ENCODE data around the gene ENTPD8.
"Not testable (repeated sequence)": the region's sequence is repeated elsewhere in the genome, so short reads cannot be mapped to it uniquely, and the experiment has no call there.

Gene ENTPD8

DNA sequence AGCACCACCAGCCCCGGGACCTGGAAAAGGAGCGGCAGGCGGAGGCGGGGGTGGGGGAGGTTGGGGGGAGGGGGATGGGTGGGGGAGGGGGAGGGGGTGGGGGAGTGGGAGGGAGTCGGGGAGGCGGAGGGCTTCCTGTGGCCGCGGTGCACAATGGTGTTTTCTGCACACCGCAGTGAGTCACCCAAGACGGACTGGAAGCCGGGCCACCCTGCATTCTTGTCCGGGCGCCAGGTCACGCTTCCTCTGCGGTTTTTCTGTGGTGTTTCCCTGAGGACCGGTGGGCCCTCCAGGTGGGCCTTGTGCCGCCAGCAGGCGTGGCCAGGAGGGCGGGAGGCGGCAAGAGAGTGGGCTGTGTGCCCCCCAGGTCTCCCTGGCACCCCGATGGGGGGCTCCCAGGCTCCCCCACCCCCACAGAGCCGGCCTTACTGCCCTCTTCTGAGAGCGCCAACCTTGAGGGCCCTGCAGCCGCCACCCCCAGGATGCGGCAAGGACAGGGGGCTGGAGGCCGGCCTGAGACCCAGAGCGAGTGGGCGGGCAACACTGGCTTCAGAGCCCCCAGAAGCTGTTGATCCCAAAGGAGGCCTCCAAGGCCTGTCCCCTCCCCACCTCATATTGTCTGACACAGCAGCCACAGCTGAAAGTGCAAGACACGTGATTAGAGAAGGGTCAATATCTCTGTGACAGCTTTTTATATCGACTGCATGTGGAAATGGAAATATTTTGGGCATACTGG is 29.3 kb downstream of the ENTPD8 start:
- no peak overlapping the region for H3K4me3 ChIP-seq (ENCODE audit: low read depth, low read length)

- no peak overlapping the region for H3K4me3 ChIP-seq (ENCODE audit: low read depth, low read length)
Observed at GRCh38 chr9:137411260-137411644, 29.9 kb downstream of the ENTPD8 start.

- H3K4me3 ChIP-seq (ENCODE audit: low read depth, low read length) = no peak overlapping the region
Observed at GRCh38 chr9:137410891-137411249, 30.3 kb downstream of the ENTPD8 start.

GRCh38 chr9:137410236-137410890 is 30.8 kb downstream of the ENTPD8 start:
- H3K4me3 ChIP-seq (ENCODE audit: low read depth, low read length) = not testable (repeated sequence)

GRCh38 chr9:137409515-137409914 is 31.6 kb downstream of the ENTPD8 start:
- no peak overlapping the region for H3K4me3 ChIP-seq (ENCODE audit: low read depth, low read length)

- no peak overlapping the region for H3K4me3 ChIP-seq (ENCODE audit: low read depth, low read length)
Observed at GRCh38 chr9:137408651-137409405, 32.3 kb downstream of the ENTPD8 start.

DNA sequence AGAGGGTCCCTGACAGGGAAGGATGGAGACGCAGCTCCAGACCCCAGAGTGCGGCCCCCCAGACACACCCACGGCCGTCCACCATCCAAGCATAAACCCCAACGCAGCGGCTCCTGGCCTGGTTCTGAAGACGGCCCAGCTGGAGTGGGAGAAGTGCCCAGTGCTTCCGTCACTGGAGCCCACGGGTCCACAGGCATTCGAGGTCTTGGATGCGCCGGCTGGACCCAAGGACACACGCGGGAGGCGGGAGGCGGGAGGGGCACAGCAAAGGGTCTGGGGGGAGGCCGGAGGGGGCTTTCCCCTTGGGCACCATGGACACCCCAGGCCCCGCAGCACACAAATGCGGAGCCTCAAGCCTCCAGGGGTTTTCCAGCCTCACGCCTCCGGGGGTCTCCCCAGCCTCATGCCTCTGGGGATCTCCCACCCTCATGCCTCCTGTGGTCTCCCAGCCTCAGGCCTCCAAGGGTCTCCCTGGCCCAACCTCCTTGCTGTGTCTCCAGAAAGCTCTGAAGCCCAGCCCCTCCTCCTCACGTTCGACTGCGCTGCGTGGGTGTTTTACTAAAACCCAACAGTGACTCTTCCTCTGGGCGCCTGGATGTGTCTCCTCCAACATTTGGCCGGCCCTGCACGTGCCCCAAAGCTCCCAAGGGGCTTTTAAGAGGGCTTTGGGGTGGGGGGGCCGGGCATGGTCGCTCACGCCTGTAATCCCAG is 33.4 kb downstream of the ENTPD8 start:
- H3K4me3 ChIP-seq (ENCODE audit: low read depth, low read length) = no peak overlapping the region

- no peak overlapping the region for H3K4me3 ChIP-seq (ENCODE audit: low read depth, low read length)
Observed at GRCh38 chr9:137406876-137407589, 34.1 kb downstream of the ENTPD8 start.

- H3K4me3 ChIP-seq (ENCODE audit: low read depth, low read length) = no peak overlapping the region
Observed at GRCh38 chr9:137406085-137406760, 34.9 kb downstream of the ENTPD8 start.

DNA sequence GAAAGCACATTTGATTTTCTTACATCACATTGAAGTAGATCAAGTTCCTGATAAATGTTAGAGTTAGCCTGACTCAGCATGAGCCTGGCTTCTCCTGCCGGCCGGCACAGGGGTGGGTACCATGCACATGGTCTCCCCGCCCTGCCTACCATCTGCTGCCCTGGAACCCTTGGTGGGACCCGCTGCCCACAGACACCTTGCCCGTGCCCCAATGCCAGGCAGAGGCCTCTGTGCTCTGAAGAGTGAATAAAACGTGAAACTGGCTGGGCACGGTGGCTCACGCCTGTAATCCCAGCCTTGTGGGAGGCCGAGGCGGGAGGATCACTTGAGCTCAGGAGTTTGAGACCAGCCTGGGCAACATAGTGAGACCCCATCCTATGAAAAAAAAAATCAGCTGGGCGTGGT is 35.5 kb downstream of the ENTPD8 start:
- H3K4me3 ChIP-seq (ENCODE audit: low read depth, low read length) = no peak overlapping the region

GRCh38 chr9:137404961-137405567 is 36.1 kb downstream of the ENTPD8 start:
- H3K4me3 ChIP-seq (ENCODE audit: low read depth, low read length) = no peak overlapping the region

DNA sequence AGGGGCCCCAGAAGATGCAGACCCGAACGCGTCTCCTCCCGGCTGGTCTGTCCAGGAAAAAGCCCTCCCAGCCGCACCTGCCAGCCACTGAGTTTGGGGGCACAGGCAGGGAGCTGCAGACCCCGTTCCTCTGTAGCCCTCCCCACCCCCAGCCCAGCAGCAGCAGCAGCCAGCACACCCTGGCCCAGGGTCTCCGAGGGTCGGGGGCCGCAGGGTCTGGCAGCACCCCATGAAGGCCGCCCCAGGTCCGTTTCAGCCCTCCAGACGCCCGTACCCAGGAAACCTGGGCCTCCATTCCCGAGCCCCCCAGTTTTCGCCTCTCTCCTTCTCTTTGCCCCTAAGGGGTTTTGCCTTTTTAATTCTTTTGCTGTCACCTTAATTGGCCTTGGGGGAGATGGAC is 37.9 kb downstream of the ENTPD8 start:
- no peak overlapping the region for H3K4me3 ChIP-seq (ENCODE audit: low read depth, low read length)

DNA sequence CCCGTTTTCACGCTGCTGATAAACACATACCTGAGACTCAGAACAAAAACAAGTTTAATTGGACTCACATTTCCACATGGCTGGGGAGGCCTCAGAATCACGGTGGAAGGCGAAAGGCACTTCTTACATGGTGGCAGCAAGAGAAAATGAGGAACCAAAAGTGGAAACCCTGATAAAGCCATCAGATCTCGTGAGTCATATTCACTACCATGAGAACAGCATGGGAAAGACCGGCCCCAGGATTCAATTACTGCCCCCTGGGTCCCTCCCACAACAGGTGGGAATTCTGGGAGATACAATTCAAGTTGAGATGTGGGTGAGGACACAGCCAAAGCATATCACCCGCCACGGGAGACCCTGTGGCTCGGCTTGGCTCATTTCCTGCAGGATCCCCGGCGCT is 38.4 kb downstream of the ENTPD8 start:
- no peak overlapping the region for H3K4me3 ChIP-seq (ENCODE audit: low read depth, low read length)

GRCh38 chr9:137398561-137399468 is 42.3 kb downstream of the ENTPD8 start:
- no peak overlapping the region for H3K4me3 ChIP-seq (ENCODE audit: low read depth, low read length)

- H3K4me3 ChIP-seq (ENCODE audit: low read depth, low read length) = no peak overlapping the region
Observed at GRCh38 chr9:137397675-137398423, 43.3 kb downstream of the ENTPD8 start.

DNA sequence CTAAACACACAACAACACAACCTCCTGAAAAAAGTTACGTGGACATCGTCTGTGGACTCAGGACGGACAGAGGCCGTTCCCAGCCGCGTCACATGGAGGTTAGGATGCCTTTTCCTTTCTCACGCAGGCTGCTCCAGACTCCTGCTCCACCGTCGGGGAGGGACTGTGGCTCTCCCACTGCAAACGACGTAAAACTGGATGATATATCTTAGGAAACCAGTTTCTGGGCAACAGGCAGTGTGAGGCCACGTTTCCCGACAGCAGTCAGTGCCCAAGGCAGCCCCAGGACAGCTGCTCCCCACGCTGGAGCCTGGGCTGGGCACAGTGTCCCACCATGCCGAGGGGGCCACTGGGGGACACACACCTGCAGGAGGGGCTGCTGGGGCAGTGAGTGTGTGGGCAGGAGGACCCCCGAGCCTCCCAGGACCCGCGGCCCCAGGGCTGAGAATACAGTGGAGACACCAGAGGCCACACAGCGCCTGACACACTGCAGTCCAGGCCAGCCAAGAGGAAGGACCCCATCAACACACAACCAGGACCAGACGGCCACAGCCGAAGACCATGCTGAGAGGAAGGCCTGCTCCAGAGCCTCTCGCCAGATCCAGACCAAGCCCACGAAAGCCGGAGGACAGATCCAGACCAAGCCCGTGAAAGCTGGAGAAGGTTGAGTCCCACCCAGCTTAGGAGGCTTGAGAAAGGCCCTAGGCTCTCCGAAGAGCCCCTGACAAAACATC is 44.4 kb downstream of the ENTPD8 start:
- no peak overlapping the region for H3K4me3 ChIP-seq (ENCODE audit: low read depth, low read length)

DNA sequence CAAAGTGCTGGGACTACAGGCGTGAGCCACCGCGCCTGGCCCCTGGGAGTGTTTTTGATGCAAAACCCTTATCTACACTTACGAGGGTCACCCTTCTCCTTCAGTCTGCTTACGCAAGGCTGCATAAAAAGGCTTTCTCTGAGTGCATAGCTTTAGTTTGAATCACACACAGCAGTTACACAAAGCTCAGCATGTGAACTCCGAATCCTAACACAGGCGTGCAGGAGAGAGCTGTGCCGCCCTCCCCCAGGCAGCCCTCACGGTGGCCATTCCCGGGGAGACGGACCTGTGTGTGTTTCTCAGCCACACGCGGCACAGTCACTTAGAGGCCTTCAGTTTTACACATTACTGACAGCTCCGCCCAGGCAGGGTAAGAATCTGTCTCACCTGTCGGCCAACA is 44.9 kb downstream of the ENTPD8 start:
- H3K4me3 ChIP-seq (ENCODE audit: low read depth, low read length) = no peak overlapping the region

DNA sequence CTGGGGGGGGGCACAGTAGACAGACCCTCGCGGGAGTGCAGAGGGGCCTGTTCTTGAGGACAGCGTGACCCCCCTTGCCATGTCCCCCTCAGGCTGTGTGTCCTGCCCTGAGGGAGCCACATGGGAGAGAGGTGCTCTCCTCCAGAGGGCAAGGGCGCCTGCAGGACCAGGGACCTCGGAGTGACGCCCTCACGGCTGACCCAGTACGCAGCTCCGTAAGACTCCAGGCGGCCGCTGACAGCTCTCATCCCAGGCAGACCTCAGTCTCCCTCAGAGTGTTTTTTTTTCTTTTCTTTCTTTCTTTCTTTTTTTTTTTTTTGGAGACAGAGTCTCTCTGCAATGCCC is 45.5 kb downstream of the ENTPD8 start:
- no peak overlapping the region for H3K4me3 ChIP-seq (ENCODE audit: low read depth, low read length)
